Natural killer cell (primary cell): ENCODE measurements around the gene RBM27. TPM values are rescaled to one million over a fixed set of nuclear protein-coding genes. Genes with fewer than 3 reads are reported as not detected.
"Not testable (repeated sequence)": the region's sequence is repeated elsewhere in the genome, so short reads cannot be mapped to it uniquely, and the experiment has no call there.

Source experiments
- ATAC-seq, 3 donors: fragments of 150-1000 bp in 2 of 3; fragments of 200-7000 bp in 1 of 3; cut with Tn5 transposase; 1 replicate in 1 of 3; 2 replicates in 2 of 3; pipeline ENCODE4 v1.10.0; 2021; ENCODE audit warnings: mild to moderate bottlenecking in 2 of 3, moderate library complexity in 2 of 3
- DNase-seq, 2 donors: peaks; one replicate each; pipeline versions ENCODE4 v3.0.0 to v3.0.0-alpha.2; 2013 to 2021; ENCODE audit warnings: mixed read lengths in 1 of 2
- H3K27ac ChIP-seq: one replicate; pipeline ENCODE4 v1.5.1; 2013; ENCODE audit warnings: mild to moderate bottlenecking, low read length
- H3K27me3 ChIP-seq: one replicate; pipeline ENCODE4 v1.6.1; 2013; ENCODE audit warnings: low read length; ENCODE audit not compliant: control insufficient read depth, insufficient read depth
- H3K36me3 ChIP-seq: one replicate; pipeline ENCODE4 v1.6.1; 2013; ENCODE audit warnings: low read length; ENCODE audit not compliant: control insufficient read depth, insufficient read depth
- H3K4me1 ChIP-seq: one replicate; pipeline ENCODE4 v1.6.1; 2013; ENCODE audit warnings: low read length; ENCODE audit not compliant: control insufficient read depth, insufficient read depth
- H3K4me3 ChIP-seq: one replicate; pipeline ENCODE4 v1.5.1; 2013; ENCODE audit warnings: low read length
- H3K9me3 ChIP-seq: one replicate; pipeline ENCODE4 v1.6.1; 2013; ENCODE audit warnings: low read length; ENCODE audit not compliant: control insufficient read depth, insufficient read depth
- H3K27ac Mint-ChIP-seq, 2 donors: one replicate each; pipeline ENCODE4 v1.8.0; 2022; ENCODE audit warnings: mild to moderate bottlenecking in 2 of 2, mixed read lengths in 2 of 2, moderate library complexity in 1 of 2
- H3K27me3 Mint-ChIP-seq, 2 donors: one replicate each; pipeline ENCODE4 v1.8.0; 2022; ENCODE audit warnings: low read depth in 2 of 2, mixed read lengths in 2 of 2
- H3K36me3 Mint-ChIP-seq: one replicate; pipeline ENCODE4 v1.8.0; 2022; ENCODE audit warnings: mixed read lengths
- H3K4me1 Mint-ChIP-seq, 2 donors: one replicate each; pipeline ENCODE4 v1.8.0; 2022; ENCODE audit warnings: mixed read lengths in 2 of 2
- H3K4me3 Mint-ChIP-seq: one replicate; pipeline ENCODE4 v1.8.0; 2022; ENCODE audit warnings: mild to moderate bottlenecking, moderate library complexity, mixed read lengths
- H3K9me3 Mint-ChIP-seq, 2 donors: one replicate each; pipeline ENCODE4 v1.8.0; 2022; ENCODE audit warnings: mixed read lengths in 2 of 2
- CTCF ChIP-seq: fragments of 200-600 bp; IDR thresholded peaks from one replicate; pipeline ENCODE4 v1.8.0; 2022; ENCODE audit warnings: antibody characterized with exemption
- WGBS: methylation state at CpG from one replicate; pipeline ENCODE4 v1.1.7; 2013; ENCODE audit warnings: missing lambda C conversion rate; ENCODE audit not compliant: insufficient coverage; 5-methylcytosine and 5-hydroxymethylcytosine counted together
- intact Hi-C: fragments of 100-400 bp; cut with micrococcal nuclease; formaldehyde crosslinking; loops from one replicate; pipeline ENCODE4 v1.14.2; 2022
- total RNA-seq, 4 donors: library from RNA; stranded (reverse); fragments of 120-200 nt in 1 of 4; gene quantifications; one replicate each; pipeline versions ENCODE4 v1.2.3 to v1.2.4, GENCODE V29; 2013 to 2022

RBM27 gene
- total RNA-seq, 3 donors from 2014 or later (not counting 1 experiment from before 2014, with no cell fraction given): 24.3 to 30.4 (median 26.2) TPM

DNA sequence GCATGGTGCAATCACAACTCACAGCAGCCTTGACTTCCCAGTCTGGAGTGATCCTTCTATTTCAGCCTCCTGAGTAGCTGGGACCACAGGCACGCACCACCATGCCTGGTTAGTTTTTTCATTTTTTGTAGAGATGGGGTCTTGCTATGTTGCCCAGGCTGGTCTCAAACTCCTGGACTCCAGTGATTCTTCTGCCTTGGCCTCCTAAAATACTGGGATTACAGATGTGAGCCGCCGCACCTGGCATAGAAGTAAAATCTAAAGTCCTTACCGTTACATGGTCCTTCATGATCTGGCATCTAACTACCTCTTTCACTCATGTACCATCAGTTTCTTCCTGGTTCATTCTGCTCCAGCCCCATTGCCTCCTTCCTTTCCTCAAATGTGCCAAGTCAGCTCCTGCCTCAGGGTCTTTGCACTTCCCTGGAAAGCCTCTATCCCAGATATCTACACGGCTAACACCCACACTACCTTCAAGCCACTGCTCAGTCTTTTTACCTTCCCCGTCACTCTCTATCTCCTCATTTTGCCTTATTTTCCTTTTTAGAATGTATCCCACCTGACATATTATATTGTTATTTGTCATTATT lies 6.9 kb upstream of the RBM27 start:
- H3K27ac ChIP-seq: no peak overlapping the region
- intact Hi-C loops: no loop called here
- no peak overlapping the region for H3K4me3 Mint-ChIP-seq
- WGBS: 96% methylated on average over 6 of the region's 6 CpGs
- no peaks in the 10 kb centered on the region for H3K36me3 Mint-ChIP-seq
- H3K4me1 Mint-ChIP-seq: no peaks in the 10 kb centered on the region
- no peaks in the 10 kb centered on the region for H3K9me3 Mint-ChIP-seq
- H3K9me3 ChIP-seq: no peaks in the 10 kb centered on the region
- H3K36me3 ChIP-seq: no peaks in the 10 kb centered on the region
- ATAC-seq: no peak
- H3K4me1 ChIP-seq: no peaks in the 10 kb centered on the region
- no peak overlapping the region for H3K27ac Mint-ChIP-seq
- DNase-seq: no peak
- H3K27me3 Mint-ChIP-seq: peaks cover 9 to 14% of the 10 kb centered on the region in 2 donors
- no peaks in the 10 kb centered on the region for H3K27me3 ChIP-seq
- TF ChIP-seq CTCF: no peak
- H3K4me3 ChIP-seq: no peak overlapping the region

DNA sequence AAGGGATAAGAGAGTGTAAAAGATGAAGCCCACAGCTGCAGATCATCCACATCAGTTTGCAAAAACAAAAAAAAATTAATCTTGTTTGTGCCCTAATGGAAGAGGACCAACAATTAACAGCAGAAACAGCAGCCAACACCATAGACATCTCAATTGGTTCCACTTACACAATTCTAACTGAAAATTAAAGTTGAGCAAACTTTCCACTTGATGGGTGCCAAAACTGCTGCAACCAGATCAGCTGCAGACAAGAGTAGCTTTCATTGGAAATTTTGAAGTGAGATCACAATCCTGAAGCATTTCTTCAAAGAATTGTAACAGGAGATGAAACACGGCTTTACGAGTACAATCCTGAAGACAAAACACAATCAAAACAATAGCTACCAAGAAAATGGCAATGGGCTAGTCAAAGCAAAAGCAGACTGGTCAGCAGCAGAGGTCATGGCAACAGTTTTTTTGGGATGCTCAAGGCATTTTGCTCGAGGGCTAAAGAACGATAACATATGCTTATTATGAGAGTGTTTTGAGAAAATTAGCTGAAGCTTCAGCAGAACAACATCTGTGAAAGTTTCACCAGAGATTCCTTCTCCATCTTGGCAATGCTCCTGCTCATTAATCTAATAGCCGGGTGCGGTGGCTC lies 4.1 kb upstream of the RBM27 start:
- Mint-ChIP-seq H3K27me3 (peaks cover 9 to 10% of the 10 kb centered on the region in 2 donors), H3K4me1 (no peaks in the 10 kb centered on the region), H3K27ac (no peak overlapping the region), H3K9me3 (no peaks in the 10 kb centered on the region), H3K36me3 (no peaks in the 10 kb centered on the region), H3K4me3 (no peak overlapping the region)
- no peaks in the 10 kb centered on the region for H3K36me3 ChIP-seq
- intact Hi-C loops: no loop called here
- H3K27ac ChIP-seq: no peak overlapping the region
- no peaks in the 10 kb centered on the region for H3K9me3 ChIP-seq
- ATAC-seq (no peak), DNase-seq (no peak)
- no peak for TF ChIP-seq CTCF
- 93% methylated on average over 6 of the region's 6 CpGs for WGBS
- no peak overlapping the region for H3K4me3 ChIP-seq
- H3K27me3 ChIP-seq: no peaks in the 10 kb centered on the region
- no peaks in the 10 kb centered on the region for H3K4me1 ChIP-seq

DNA sequence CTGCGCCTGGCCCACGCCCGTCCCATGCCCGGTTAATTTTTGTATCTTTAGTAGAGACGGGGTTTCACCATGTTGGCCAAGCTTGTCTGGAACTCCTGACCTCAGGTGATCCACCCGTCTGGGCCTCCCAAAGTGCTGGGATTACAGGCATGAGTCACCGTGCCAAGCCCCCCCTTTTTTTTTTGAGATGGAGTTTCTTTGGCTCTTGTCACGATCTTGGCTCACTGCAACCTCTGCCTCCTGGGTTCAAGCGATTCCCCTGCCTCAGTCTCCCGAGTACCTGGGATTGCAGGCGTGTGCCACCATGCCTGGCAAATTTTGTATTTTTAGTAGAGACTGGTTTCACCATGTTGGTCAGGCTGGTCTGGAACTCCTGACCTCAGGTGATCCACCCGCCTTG lies 1.6 kb upstream of the RBM27 start:
- not testable (repeated sequence) for H3K27me3 Mint-ChIP-seq, H3K27ac ChIP-seq, H3K27ac Mint-ChIP-seq, H3K36me3 Mint-ChIP-seq, DNase-seq, H3K9me3 Mint-ChIP-seq, H3K36me3 ChIP-seq, H3K4me3 Mint-ChIP-seq, H3K4me1 Mint-ChIP-seq, ATAC-seq, H3K4me3 ChIP-seq, H3K9me3 ChIP-seq, H3K27me3 ChIP-seq
- H3K4me1 ChIP-seq: peaks cover 12% of the 10 kb centered on the region
- intact Hi-C loops: loop anchor here (2.0 kb wide), 1 partner anchor 245 kb away; the partner anchor contains the start of gene TCERG1
- WGBS: 97% methylated on average over 12 of the region's 12 CpGs

DNA sequence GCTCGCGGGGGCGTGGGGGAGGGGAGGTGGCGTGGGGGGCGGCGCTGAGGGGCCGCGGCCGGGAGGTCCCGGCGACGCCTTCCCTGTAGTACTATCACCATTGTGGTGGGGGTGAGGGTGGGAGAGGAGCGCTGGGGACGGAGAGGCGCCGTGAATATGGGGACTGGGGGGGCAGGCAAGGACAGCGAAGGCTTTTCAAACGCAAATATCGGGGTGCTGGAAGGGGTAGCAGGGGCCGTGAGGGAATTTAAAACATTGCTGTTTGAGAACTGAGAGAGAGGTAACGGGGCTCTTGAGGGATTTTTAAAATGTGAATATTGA lies 427 bp downstream of the RBM27 start:
- Histone ChIP-seq H3K27me3 (no peaks in the 10 kb centered on the region), H3K9me3 (no peaks in the 10 kb centered on the region), H3K36me3 (no peaks in the 10 kb centered on the region), H3K4me3 (peak overlapping the region; percentile 79), H3K4me1 (peaks cover 15% of the 10 kb centered on the region), H3K27ac (peak overlapping the region; percentile 74)
- H3K36me3 Mint-ChIP-seq: no peaks in the 10 kb centered on the region
- no peak overlapping the region for H3K27ac Mint-ChIP-seq
- DNase-seq (peak in 1 of 2 donors; percentile 27), ATAC-seq (peak; percentile 27 to 31 (median 27))
- 0% methylated on average over 17 of the region's 21 CpGs for WGBS
- no peaks in the 10 kb centered on the region for H3K9me3 Mint-ChIP-seq
- no peak for TF ChIP-seq CTCF
- intact Hi-C loops: loop anchor here (1.0 to 2.0 kb wide), 2 partner anchors 22 to 243 kb away; partner anchors contain the start of genes LARS1 and TCERG1
- H3K4me3 Mint-ChIP-seq: no peak overlapping the region
- H3K4me1 Mint-ChIP-seq: peaks cover 0 to 5% of the 10 kb centered on the region in 2 donors
- peaks cover 0 to 6% of the 10 kb centered on the region in 2 donors for H3K27me3 Mint-ChIP-seq
